HepG2 (cell line): Measurements from ENCODE around the gene NELFCD.

ENCODE experiments used
- ADNP ChIP-seq: sonication (generic); formaldehyde crosslinking; IDR thresholded peaks from 2 replicates; pipeline ENCODE4 v1.4.0; 2020; ENCODE audit warnings: missing genetic modification reagents
- DNMT1 ChIP-seq: sonication (generic); formaldehyde crosslinking; IDR thresholded peaks from 2 replicates; pipeline ENCODE4 v1.5.1; 2020; ENCODE audit warnings: mild to moderate bottlenecking, missing genetic modification reagents
- EP300 ChIP-seq, 3 experiments: sonication (generic) in 1 of 3; formaldehyde crosslinking in 1 of 3; IDR thresholded peaks; 2 replicates each; pipeline versions ENCODE4 v1.5.1 to v1.6.1; 2011 to 2020; ENCODE audit warnings: low read depth in 2 of 3, low read length in 2 of 3, borderline replicate concordance in 1 of 3, improper control_type of control experiment in 1 of 3, mild to moderate bottlenecking in 1 of 3, missing genetic modification reagents in 1 of 3, moderate library complexity in 1 of 3
- EZH2 ChIP-seq: conservative IDR thresholded peaks from 2 replicates; pipeline ENCODE4 v1.6.1; 2012; ENCODE audit warnings: mild to moderate bottlenecking, low read depth, low read length, moderate library complexity
- HNF4A ChIP-seq: sonication (generic); formaldehyde crosslinking; IDR thresholded peaks from 2 replicates; pipeline ENCODE4 v1.4.0; 2020; ENCODE audit warnings: missing genetic modification reagents
- JDP2 ChIP-seq: sonication (generic); formaldehyde crosslinking; IDR thresholded peaks from 2 replicates; pipeline ENCODE4 v1.8.1; 2022; ENCODE audit warnings: missing genetic modification reagents, borderline replicate concordance
- JUN ChIP-seq: sonication (generic); formaldehyde crosslinking; IDR thresholded peaks from 2 replicates; pipeline ENCODE4 v1.4.0; 2020; ENCODE audit warnings: mild to moderate bottlenecking, missing genetic modification reagents
- POLR2A ChIP-seq, 2 experiments: IDR thresholded peaks; 2 replicates each; pipeline ENCODE4 v1.6.1; 2011; ENCODE audit warnings: low read depth in 2 of 2, low read length in 2 of 2, mild to moderate bottlenecking in 1 of 2, moderate library complexity in 1 of 2; ENCODE audit not compliant: insufficient read depth in 1 of 2
- RAD21 ChIP-seq: fragments of 450-650 bp; formaldehyde crosslinking; IDR thresholded peaks from 2 replicates; pipeline ENCODE4 v1.5.0; 2020; ENCODE audit warnings: mild to moderate bottlenecking
- ZNF460 ChIP-seq: sonication (generic); formaldehyde crosslinking; IDR thresholded peaks from 2 replicates; pipeline ENCODE4 v1.5.1; 2020; ENCODE audit warnings: missing genetic modification reagents, mild to moderate bottlenecking, borderline replicate concordance
- TF ChIP-seq, protein P1 (sequence below): sonication (generic); formaldehyde crosslinking; IDR thresholded peaks from 2 replicates; pipeline ENCODE4 v1.9.0; 2021; ENCODE audit warnings: missing genetic modification reagents, mild to moderate bottlenecking, borderline replicate concordance
- TF ChIP-seq, protein P2 (sequence below), 2 experiments: IDR thresholded peaks; 2 replicates each; pipeline ENCODE4 v1.6.1; 2011 to 2012; ENCODE audit warnings: low read length in 2 of 2, borderline replicate concordance in 1 of 2, low read depth in 1 of 2, mild to moderate bottlenecking in 1 of 2, moderate library complexity in 1 of 2
- TF ChIP-seq, protein P3 (sequence below): sonication (generic); formaldehyde crosslinking; IDR thresholded peaks from 2 replicates; pipeline ENCODE4 v1.5.0; 2020; ENCODE audit warnings: missing genetic modification reagents, mild to moderate bottlenecking, borderline replicate concordance
- TF ChIP-seq, protein P4 (sequence below): IDR thresholded peaks from 2 replicates; pipeline ENCODE4 v1.6.1; 2016; ENCODE audit warnings: missing biosample characterization, missing genetic modification reagents, low read depth

DNA sequence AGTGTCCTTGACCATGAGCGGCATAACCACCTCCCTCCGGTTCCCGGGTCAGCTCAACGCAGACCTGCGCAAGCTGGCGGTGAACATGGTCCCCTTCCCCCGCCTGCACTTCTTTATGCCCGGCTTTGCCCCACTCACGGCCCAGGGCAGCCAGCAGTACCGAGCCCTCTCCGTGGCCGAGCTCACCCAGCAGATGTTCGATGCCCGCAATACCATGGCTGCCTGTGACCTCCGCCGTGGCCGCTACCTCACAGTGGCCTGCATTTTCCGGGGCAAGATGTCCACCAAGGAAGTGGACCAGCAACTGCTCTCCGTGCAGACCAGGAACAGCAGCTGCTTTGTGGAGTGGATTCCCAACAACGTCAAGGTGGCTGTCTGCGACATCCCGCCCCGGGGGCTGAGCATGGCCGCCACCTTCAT, 43.1 kb downstream of the NELFCD start:
- TF ChIP-seq, protein P1, sequence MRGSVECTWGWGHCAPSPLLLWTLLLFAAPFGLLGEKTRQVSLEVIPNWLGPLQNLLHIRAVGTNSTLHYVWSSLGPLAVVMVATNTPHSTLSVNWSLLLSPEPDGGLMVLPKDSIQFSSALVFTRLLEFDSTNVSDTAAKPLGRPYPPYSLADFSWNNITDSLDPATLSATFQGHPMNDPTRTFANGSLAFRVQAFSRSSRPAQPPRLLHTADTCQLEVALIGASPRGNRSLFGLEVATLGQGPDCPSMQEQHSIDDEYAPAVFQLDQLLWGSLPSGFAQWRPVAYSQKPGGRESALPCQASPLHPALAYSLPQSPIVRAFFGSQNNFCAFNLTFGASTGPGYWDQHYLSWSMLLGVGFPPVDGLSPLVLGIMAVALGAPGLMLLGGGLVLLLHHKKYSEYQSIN (CRISPR knock-in tag): no peak
- no peak for TF ChIP-seq ADNP (CRISPR knock-in tag)
- TF ChIP-seq ZNF460 (CRISPR knock-in tag): no peak
- TF ChIP-seq, protein P2, sequence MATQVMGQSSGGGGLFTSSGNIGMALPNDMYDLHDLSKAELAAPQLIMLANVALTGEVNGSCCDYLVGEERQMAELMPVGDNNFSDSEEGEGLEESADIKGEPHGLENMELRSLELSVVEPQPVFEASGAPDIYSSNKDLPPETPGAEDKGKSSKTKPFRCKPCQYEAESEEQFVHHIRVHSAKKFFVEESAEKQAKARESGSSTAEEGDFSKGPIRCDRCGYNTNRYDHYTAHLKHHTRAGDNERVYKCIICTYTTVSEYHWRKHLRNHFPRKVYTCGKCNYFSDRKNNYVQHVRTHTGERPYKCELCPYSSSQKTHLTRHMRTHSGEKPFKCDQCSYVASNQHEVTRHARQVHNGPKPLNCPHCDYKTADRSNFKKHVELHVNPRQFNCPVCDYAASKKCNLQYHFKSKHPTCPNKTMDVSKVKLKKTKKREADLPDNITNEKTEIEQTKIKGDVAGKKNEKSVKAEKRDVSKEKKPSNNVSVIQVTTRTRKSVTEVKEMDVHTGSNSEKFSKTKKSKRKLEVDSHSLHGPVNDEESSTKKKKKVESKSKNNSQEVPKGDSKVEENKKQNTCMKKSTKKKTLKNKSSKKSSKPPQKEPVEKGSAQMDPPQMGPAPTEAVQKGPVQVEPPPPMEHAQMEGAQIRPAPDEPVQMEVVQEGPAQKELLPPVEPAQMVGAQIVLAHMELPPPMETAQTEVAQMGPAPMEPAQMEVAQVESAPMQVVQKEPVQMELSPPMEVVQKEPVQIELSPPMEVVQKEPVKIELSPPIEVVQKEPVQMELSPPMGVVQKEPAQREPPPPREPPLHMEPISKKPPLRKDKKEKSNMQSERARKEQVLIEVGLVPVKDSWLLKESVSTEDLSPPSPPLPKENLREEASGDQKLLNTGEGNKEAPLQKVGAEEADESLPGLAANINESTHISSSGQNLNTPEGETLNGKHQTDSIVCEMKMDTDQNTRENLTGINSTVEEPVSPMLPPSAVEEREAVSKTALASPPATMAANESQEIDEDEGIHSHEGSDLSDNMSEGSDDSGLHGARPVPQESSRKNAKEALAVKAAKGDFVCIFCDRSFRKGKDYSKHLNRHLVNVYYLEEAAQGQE (IDR thresholded peaks at IDR 0.05; ENCODE audit: borderline replicate concordance in 1 of 2, low read depth in 1 of 2, low read length in 2 of 2): no peak
- no peak for TF ChIP-seq EZH2
- no peak for TF ChIP-seq JUN (CRISPR knock-in tag)
- TF ChIP-seq, protein P3, sequence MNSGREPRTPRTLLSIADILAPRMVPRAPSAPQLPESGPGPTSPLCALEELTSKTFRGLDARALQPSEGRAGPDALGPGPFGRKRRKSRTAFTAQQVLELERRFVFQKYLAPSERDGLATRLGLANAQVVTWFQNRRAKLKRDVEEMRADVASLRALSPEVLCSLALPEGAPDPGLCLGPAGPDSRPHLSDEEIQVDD: no peak
- no peak for TF ChIP-seq RAD21 (CRISPR knock-in tag)
- no peak for TF ChIP-seq DNMT1 (CRISPR knock-in tag)
- no peak for TF ChIP-seq EP300 (IDR thresholded peaks at IDR 0.05; ENCODE audit: low read depth in 2 of 2, low read length in 2 of 2)
- TF ChIP-seq EP300 (CRISPR knock-in tag; IDR thresholded peaks at IDR 0.05; ENCODE audit: borderline replicate concordance): no peak
- TF ChIP-seq HNF4A (CRISPR knock-in tag): no peak
- no peak for TF ChIP-seq JDP2 (CRISPR knock-in tag)
- TF ChIP-seq, protein P4, sequence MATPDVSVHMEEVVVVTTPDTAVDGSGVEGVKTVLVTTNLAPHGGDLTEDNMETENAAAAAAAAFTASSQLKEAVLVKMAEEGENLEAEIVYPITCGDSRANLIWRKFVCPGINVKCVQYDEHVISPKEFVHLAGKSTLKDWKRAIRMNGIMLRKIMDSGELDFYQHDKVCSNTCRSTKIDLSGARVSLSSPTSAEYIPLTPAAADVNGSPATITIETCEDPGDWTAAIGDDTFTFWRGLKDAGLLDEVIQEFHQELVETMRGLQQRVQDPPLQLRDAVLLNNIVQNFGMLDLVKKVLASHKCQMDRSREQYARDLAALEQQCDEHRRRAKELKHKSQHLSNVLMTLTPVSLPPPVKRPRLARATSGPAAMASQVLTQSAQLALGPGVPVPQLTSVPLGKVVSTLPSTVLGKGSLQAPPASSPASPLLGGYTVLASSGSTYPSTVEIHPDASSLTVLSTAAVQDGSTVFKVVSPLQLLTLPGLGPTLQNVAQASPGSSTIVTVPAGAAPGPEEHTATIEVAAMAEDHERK (CRISPR knock-in tag): no peak
- no peak; a peak in 2 of 4 replicates for TF ChIP-seq POLR2A (IDR thresholded peaks at IDR 0.05; ENCODE audit: insufficient read depth in 1 of 2, low read depth in 2 of 2, low read length in 2 of 2)
